ENCODE data around the gene SRXN1.
A peak's percentile ranks its signal among the peaks of the same experiment; 100 is the strongest.

The SRXN1 gene

GRCh38 chr20:655726-656624, 3.0 kb upstream of the SRXN1 start:
- DNase-seq (ENCODE audit: low read depth), result no peak
- H3K4me3 ChIP-seq (ENCODE audit: low read depth, low read length), result no peak overlapping the region
- TF ChIP-seq, protein P1, sequence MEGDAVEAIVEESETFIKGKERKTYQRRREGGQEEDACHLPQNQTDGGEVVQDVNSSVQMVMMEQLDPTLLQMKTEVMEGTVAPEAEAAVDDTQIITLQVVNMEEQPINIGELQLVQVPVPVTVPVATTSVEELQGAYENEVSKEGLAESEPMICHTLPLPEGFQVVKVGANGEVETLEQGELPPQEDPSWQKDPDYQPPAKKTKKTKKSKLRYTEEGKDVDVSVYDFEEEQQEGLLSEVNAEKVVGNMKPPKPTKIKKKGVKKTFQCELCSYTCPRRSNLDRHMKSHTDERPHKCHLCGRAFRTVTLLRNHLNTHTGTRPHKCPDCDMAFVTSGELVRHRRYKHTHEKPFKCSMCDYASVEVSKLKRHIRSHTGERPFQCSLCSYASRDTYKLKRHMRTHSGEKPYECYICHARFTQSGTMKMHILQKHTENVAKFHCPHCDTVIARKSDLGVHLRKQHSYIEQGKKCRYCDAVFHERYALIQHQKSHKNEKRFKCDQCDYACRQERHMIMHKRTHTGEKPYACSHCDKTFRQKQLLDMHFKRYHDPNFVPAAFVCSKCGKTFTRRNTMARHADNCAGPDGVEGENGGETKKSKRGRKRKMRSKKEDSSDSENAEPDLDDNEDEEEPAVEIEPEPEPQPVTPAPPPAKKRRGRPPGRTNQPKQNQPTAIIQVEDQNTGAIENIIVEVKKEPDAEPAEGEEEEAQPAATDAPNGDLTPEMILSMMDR (IDR thresholded peaks at IDR 0.05; ENCODE audit: insufficient read depth, low read depth, low read length, missing control alignments), result no peak

- TF ChIP-seq, protein P1 (IDR thresholded peaks at IDR 0.05; ENCODE audit: insufficient read depth, low read depth, low read length, missing control alignments), result no peak
- no peak overlapping the region for H3K4me3 ChIP-seq (ENCODE audit: low read depth, low read length)
- DNase-seq (ENCODE audit: low read depth), result no peak
These were observed 1.4 kb upstream of the SRXN1 start for GRCh38 chr20:654417-654750.

GRCh38 chr20:653590-654416, 803 bp upstream of the SRXN1 start:
- H3K4me3 ChIP-seq (ENCODE audit: low read depth, low read length), result peak overlapping the region; percentile 64
- peak; percentile 9 for DNase-seq (ENCODE audit: low read depth)
- TF ChIP-seq, protein P1 (IDR thresholded peaks at IDR 0.05; ENCODE audit: insufficient read depth, low read depth, low read length, missing control alignments), result no peak

- TF ChIP-seq, protein P1 (IDR thresholded peaks at IDR 0.05; ENCODE audit: insufficient read depth, low read depth, low read length, missing control alignments), result no peak
- peak overlapping the region; percentile 64 for H3K4me3 ChIP-seq (ENCODE audit: low read depth, low read length)
- DNase-seq (ENCODE audit: low read depth), result no peak
These were observed 338 bp downstream of the SRXN1 start for GRCh38 chr20:652615-653109.

- TF ChIP-seq, protein P1 (IDR thresholded peaks at IDR 0.05; ENCODE audit: insufficient read depth, low read depth, low read length, missing control alignments), result no peak
- DNase-seq (ENCODE audit: low read depth), result peak; percentile 23
- H3K4me3 ChIP-seq (ENCODE audit: low read depth, low read length), result peak overlapping the region; percentile 64
These were observed 1.0 kb downstream of the SRXN1 start for GRCh38 chr20:651713-652614.

DNA sequence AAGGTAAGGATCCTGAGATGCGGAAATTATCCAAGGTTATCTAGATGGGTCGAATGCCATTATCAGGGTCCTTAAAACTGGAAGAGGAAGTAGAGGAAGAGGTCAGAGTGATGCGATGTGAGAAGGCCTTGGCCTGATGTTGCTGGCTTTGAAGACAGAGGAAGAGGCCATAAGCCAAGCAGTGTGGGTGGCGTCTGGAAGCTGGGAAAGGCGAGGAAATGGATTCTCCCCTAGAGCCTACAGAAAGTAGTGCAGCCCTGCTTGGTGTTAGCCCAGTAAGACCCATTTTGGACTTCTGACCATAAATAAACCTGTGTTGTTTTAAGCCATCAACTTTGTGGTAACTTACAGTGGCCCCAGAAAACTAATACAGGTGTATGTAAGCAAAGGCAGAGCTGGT, 2.0 kb downstream of the SRXN1 start:
- H3K4me3 ChIP-seq (ENCODE audit: low read depth, low read length), result no peak overlapping the region
- no peak for DNase-seq (ENCODE audit: low read depth)
- TF ChIP-seq, protein P1 (IDR thresholded peaks at IDR 0.05; ENCODE audit: insufficient read depth, low read depth, low read length, missing control alignments), result no peak

Data from GM12865 (cell line).